ENCODE data around the gene MAP2K7. TPM values are rescaled to one million over a fixed set of nuclear protein-coding genes. Genes with fewer than 3 reads are reported as not detected.

The MAP2K7 gene
- total and polyA plus RNA-seq, 2 of the 4 experiments (the other 2 are of a cell fraction) = 4.1 to 15.6 TPM

DNA sequence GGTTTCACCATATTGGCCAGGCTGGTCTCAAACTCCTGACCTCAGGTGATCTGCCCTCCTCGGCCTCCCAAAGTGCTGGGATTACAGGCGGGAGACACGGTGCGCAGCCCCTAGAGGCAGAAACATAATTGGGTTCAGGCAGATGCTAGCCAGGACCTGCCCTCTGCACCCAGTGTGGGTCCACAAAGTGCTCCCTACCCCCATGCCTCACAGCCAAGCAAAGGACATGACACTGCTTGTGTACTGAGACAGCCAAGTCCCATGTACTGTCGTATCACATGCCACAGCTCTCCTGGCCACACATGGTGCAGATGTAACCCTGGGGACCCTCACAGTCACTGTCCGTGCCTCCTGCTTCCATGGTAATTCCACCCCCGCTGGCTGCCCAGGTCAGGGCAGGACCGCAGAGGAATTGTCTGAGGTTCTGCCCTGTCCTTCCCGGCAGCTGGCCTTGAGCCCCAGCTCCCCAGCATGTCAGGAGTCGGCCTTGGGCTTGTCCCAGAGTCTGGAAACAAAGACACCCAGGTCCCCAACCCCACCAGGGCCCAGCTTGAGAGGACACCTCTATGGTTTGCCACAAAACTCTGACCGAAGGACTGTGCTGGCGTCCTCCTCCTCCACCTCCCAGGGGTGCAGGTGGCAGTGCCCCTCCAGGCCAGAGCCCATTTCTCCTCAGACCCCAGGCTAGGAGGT lies 37.1 kb upstream of the MAP2K7 start:
- peaks cover 6% of the 10 kb centered on the region; the same call in 1 of the 2 replicates for H3K27me3 ChIP-seq (ENCODE audit: control insufficient read depth, insufficient read depth, low read length)
- in situ Hi-C loops (cut with MboI; ENCODE audit: low sequenced_read_pairs) (no loop called here), intact Hi-C loops (cut with micrococcal nuclease) (no loop called here), dilution Hi-C loops (cut with HindIII; ENCODE audit: low sequenced_read_pairs, unreplicated experiment) (no loop called here)
- no peak overlapping the region for H3K9ac ChIP-seq (ENCODE audit: low read depth, low read length)
- no peak overlapping the region for H3K27ac ChIP-seq (ENCODE audit: insufficient read depth, low read length)
- H2AK5ac ChIP-seq (ENCODE audit: low read depth, low read length) = no peak overlapping the region
- 62% methylated on average over 4 of the region's 12 CpGs; no CpG with 5 or more reads in 1 of the 2 experiments for WGBS, 2 experiments (ENCODE audit: extremely low coverage in 2 of 2, insufficient read length in 1 of 2)
- no peak overlapping the region for H2BK15ac ChIP-seq (ENCODE audit: low read depth, low read length)
- H3K79me1 ChIP-seq (ENCODE audit: low read depth in 1 of 2, low read length in 2 of 2) = no peaks in the 10 kb centered on the region
- no peak overlapping the region for H3K4ac ChIP-seq (ENCODE audit: low read depth, low read length)
- no peak overlapping the region for H3K4me2 ChIP-seq (ENCODE audit: low read depth, low read length)
- H3K36me3 ChIP-seq (ENCODE audit: control insufficient read depth, insufficient read depth, low read length) = no peaks in the 10 kb centered on the region
- no TSS peak for BruUV-seq (replicated peaks)
- no peak overlapping the region for H4K91ac ChIP-seq (ENCODE audit: insufficient read depth, low read depth, low read length)
- peaks cover 12% of the 10 kb centered on the region; the same call in 1 of the 2 replicates for H4K20me1 ChIP-seq (ENCODE audit: insufficient read depth, low read length)
- H3K9me3 ChIP-seq (ENCODE audit: control insufficient read depth, insufficient read depth, low read length) = no peaks in the 10 kb centered on the region
- no peak overlapping the region for H2AFZ ChIP-seq (replicated peaks; ENCODE audit: low read length, poor library complexity)
- no peak overlapping the region for H4K5ac ChIP-seq (ENCODE audit: low read depth, low read length)
- DNase-seq = no peak
- H3K56ac ChIP-seq (ENCODE audit: extremely low read depth, insufficient read depth, low read length) = no peak overlapping the region
- H3K23ac ChIP-seq (ENCODE audit: low read depth, low read length) = no peak overlapping the region
- no peak overlapping the region for H2BK5ac ChIP-seq (ENCODE audit: low read depth, low read length, poor library complexity, severe bottlenecking)
- H2AK9ac ChIP-seq (replicated peaks; ENCODE audit: low read depth, low read length, poor library complexity) = no peak overlapping the region
- H3K9me1 ChIP-seq (ENCODE audit: insufficient read depth, low read length) = no peaks in the 10 kb centered on the region
- H3K4me1 ChIP-seq (ENCODE audit: control insufficient read depth, insufficient read depth, low read length) = peaks cover 12% of the 10 kb centered on the region
- H3K4me3 ChIP-seq (ENCODE audit: insufficient read depth, low read depth, low read length) = no peak overlapping the region
- ATAC-seq (ENCODE audit: low read depth) = no peak
- no peak overlapping the region for H2BK20ac ChIP-seq (ENCODE audit: low read depth, low read length)
- H4K8ac ChIP-seq (ENCODE audit: low read depth in 2 of 2, low read length in 2 of 2) = no peak overlapping the region
- POLR2A ChIA-PET (ENCODE audit: unreplicated experiment) = no interaction called here
- H3K14ac ChIP-seq (replicated peaks; ENCODE audit: low read depth, low read length) = no peak overlapping the region
- no peak overlapping the region for H3K18ac ChIP-seq (ENCODE audit: low read depth, low read length)
- no peak for TF ChIP-seq NFE2L2 (IDR thresholded peaks at IDR 0.05; ENCODE audit: low read depth, low read length)
- no peak for TF ChIP-seq MAFK (IDR thresholded peaks at IDR 0.05; ENCODE audit: low read depth, low read length)
- no peak for TF ChIP-seq RCOR1 (IDR thresholded peaks at IDR 0.05; ENCODE audit: insufficient replicate concordance, low read length)
- no peak for TF ChIP-seq RFX5 (IDR thresholded peaks at IDR 0.05; ENCODE audit: low read depth, low read length)
- no peak for TF ChIP-seq FOS (IDR thresholded peaks at IDR 0.05; ENCODE audit: low read depth, low read length)
- no peak for TF ChIP-seq POLR2A (IDR thresholded peaks at IDR 0.05; ENCODE audit: low read depth, low read length)
- TF ChIP-seq, protein P1, sequence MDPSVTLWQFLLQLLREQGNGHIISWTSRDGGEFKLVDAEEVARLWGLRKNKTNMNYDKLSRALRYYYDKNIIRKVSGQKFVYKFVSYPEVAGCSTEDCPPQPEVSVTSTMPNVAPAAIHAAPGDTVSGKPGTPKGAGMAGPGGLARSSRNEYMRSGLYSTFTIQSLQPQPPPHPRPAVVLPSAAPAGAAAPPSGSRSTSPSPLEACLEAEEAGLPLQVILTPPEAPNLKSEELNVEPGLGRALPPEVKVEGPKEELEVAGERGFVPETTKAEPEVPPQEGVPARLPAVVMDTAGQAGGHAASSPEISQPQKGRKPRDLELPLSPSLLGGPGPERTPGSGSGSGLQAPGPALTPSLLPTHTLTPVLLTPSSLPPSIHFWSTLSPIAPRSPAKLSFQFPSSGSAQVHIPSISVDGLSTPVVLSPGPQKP (IDR thresholded peaks at IDR 0.05; ENCODE audit: borderline replicate concordance, low read depth, low read length) = no peak
- no peak for TF ChIP-seq SMC3 (IDR thresholded peaks at IDR 0.05; ENCODE audit: low read depth, low read length)
- no peak for TF ChIP-seq CHD1 (IDR thresholded peaks at IDR 0.05; ENCODE audit: low read depth, low read length)
- TF ChIP-seq MXI1 (IDR thresholded peaks at IDR 0.05; ENCODE audit: borderline replicate concordance, low read depth, low read length) = no peak
- TF ChIP-seq, protein P2, sequence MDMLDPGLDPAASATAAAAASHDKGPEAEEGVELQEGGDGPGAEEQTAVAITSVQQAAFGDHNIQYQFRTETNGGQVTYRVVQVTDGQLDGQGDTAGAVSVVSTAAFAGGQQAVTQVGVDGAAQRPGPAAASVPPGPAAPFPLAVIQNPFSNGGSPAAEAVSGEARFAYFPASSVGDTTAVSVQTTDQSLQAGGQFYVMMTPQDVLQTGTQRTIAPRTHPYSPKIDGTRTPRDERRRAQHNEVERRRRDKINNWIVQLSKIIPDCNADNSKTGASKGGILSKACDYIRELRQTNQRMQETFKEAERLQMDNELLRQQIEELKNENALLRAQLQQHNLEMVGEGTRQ (IDR thresholded peaks at IDR 0.05; ENCODE audit: low read depth, low read length) = no peak
- TF ChIP-seq RAD21 (IDR thresholded peaks at IDR 0.05; ENCODE audit: low read length) = no peak
- no peak for TF ChIP-seq MAZ (IDR thresholded peaks at IDR 0.05; ENCODE audit: borderline replicate concordance, low read depth, low read length)
- TF ChIP-seq, protein P3, sequence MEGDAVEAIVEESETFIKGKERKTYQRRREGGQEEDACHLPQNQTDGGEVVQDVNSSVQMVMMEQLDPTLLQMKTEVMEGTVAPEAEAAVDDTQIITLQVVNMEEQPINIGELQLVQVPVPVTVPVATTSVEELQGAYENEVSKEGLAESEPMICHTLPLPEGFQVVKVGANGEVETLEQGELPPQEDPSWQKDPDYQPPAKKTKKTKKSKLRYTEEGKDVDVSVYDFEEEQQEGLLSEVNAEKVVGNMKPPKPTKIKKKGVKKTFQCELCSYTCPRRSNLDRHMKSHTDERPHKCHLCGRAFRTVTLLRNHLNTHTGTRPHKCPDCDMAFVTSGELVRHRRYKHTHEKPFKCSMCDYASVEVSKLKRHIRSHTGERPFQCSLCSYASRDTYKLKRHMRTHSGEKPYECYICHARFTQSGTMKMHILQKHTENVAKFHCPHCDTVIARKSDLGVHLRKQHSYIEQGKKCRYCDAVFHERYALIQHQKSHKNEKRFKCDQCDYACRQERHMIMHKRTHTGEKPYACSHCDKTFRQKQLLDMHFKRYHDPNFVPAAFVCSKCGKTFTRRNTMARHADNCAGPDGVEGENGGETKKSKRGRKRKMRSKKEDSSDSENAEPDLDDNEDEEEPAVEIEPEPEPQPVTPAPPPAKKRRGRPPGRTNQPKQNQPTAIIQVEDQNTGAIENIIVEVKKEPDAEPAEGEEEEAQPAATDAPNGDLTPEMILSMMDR (conservative IDR thresholded peaks at IDR 0.05; ENCODE audit: low read depth, low read length) = no peak
- no peak for TF ChIP-seq CEBPB (IDR thresholded peaks at IDR 0.05; ENCODE audit: low read depth, low read length)
- no peak for TF ChIP-seq BHLHE40 (IDR thresholded peaks at IDR 0.05; ENCODE audit: low read depth, low read length)
- CTCF ChIA-PET = no interaction called here
- H2BK120ac ChIP-seq (ENCODE audit: low read depth, low read length) = no peak overlapping the region
